GM12878 (cell line): ENCODE data around the gene BTF3. TPM values are rescaled to one million over a fixed set of nuclear protein-coding genes. Genes with fewer than 3 reads are reported as not detected.

ENCODE experiments used
- ATAC-seq: fragments of 200-7000 bp; cut with Tn5 transposase; 3 replicates; pipeline ENCODE4 v1.9.1; 2020; ENCODE audit warnings: mild to moderate bottlenecking, moderate library complexity
- BruUV-seq: library from RNA; stranded (reverse); fragments of 400-500 nt; replicated peaks from 2 replicates; lab custom pipeline; 2021; lab: Mats Ljungman, UMichigan
- CTCF ChIA-PET: fragments of 300-600 bp; sonication (Branson Sonifier 250); formaldehyde crosslinking; extraction: SDS; loops from one replicate; lab custom pipeline; 2021; ENCODE audit warnings: inconsistent platforms; lab: Yijun Ruan, JAX
- POLR2A ChIA-PET: fragments of 350-600 bp; formaldehyde crosslinking; extraction: SDS; loops from one replicate; lab custom pipeline; 2021; ENCODE audit warnings: inconsistent platforms; lab: Charles Lee
- RAD21 ChIA-PET: fragments of 300-600 bp; sonication (Branson Sonifier 250); formaldehyde crosslinking; loops from one replicate; lab custom pipeline; 2023; ENCODE audit warnings: antibody characterized with exemption; ENCODE audit not compliant: unreplicated experiment; lab: Charles Lee
- SMC1A ChIA-PET: fragments of 300-600 bp; sonication (Branson Sonifier 250); formaldehyde crosslinking; loops from one replicate; lab custom pipeline; 2023; ENCODE audit not compliant: unreplicated experiment, uncharacterized antibody; lab: Charles Lee
- DNase-seq: peaks from one replicate; pipeline ENCODE4 v3.0.0-alpha.2; 2011; ENCODE audit warnings: low read depth, low spot score
- FAIRE-seq: peaks from 3 replicates; lab custom pipeline; 2011; peaks lifted over from hg19 to GRCh38; lab: Jason Lieb, UNC
- H2AFZ ChIP-seq: 2 replicates; pipeline ENCODE4 v1.6.0; 2011; ENCODE audit warnings: low read depth, low read length, control low read depth; ENCODE audit not compliant: control insufficient read depth
- H3K27ac ChIP-seq: 2 replicates; pipeline ENCODE4 v1.5.1; 2011; ENCODE audit warnings: control low read depth; ENCODE audit not compliant: control insufficient read depth, insufficient read depth
- H3K27me3 ChIP-seq, 2 experiments: replicated peaks in 1 of 2; 2 replicates each; pipeline versions ENCODE4 v1.6.0 to v1.6.1; 2011; ENCODE audit warnings: low read length in 1 of 2; ENCODE audit not compliant: control insufficient read depth in 2 of 2, insufficient read depth in 2 of 2
- H3K36me3 ChIP-seq, 2 experiments: 2 replicates each; pipeline ENCODE4 v1.5.1; 2011; ENCODE audit warnings: low read length in 1 of 2; ENCODE audit not compliant: control insufficient read depth in 2 of 2, insufficient read depth in 2 of 2
- H3K4me1 ChIP-seq: 2 replicates; pipeline ENCODE4 v1.6.1; 2011; ENCODE audit warnings: mild to moderate bottlenecking, low read length, moderate library complexity, mixed read lengths; ENCODE audit not compliant: control insufficient read depth, insufficient read depth
- H3K4me2 ChIP-seq: 2 replicates; pipeline ENCODE4 v1.6.0; 2011; ENCODE audit warnings: control low read depth; ENCODE audit not compliant: control insufficient read depth, insufficient read depth
- H3K4me3 ChIP-seq: fragments of 200-600 bp; sonication (generic); 2 replicates; pipeline ENCODE4 v1.5.1; 2016
- H3K79me2 ChIP-seq: 2 replicates; pipeline ENCODE4 v1.6.0; 2011; ENCODE audit warnings: low read length; ENCODE audit not compliant: control insufficient read depth, insufficient read depth
- H3K9ac ChIP-seq: 2 replicates; pipeline ENCODE4 v1.8.0; 2011; ENCODE audit warnings: low read length, control low read depth, mixed read lengths; ENCODE audit not compliant: control insufficient read depth, insufficient read depth
- H3K9me3 ChIP-seq: replicated peaks from 3 replicates; pipeline ENCODE4 v1.5.1; 2011; ENCODE audit warnings: mild to moderate bottlenecking, low read length; ENCODE audit not compliant: control insufficient read depth, insufficient read depth
- H4K20me1 ChIP-seq: 2 replicates; pipeline ENCODE4 v1.6.0; 2011; ENCODE audit not compliant: control insufficient read depth, insufficient read depth
- BACH1 ChIP-seq: fragments of 450-650 bp; IDR thresholded peaks from 2 replicates; pipeline ENCODE4 v1.6.1; 2017; ENCODE audit warnings: mild to moderate bottlenecking, borderline replicate concordance
- BMI1 ChIP-seq: fragments of 450-650 bp; IDR thresholded peaks from 2 replicates; pipeline ENCODE4 v1.6.1; 2016; ENCODE audit warnings: mild to moderate bottlenecking, moderate library complexity, borderline replicate concordance
- BRCA1 ChIP-seq: IDR thresholded peaks from 2 replicates; pipeline ENCODE4 v1.6.1; 2011; ENCODE audit warnings: low read depth, low read length, improper control_type of control experiment
- CHD4 ChIP-seq: fragments of 200-600 bp; sonication (generic); IDR thresholded peaks from 2 replicates; pipeline ENCODE4 v1.6.1; 2016; ENCODE audit warnings: mild to moderate bottlenecking
- IKZF1 ChIP-seq: fragments of 450-650 bp; conservative IDR thresholded peaks from 2 replicates; pipeline ENCODE4 v1.6.1; 2017; ENCODE audit warnings: antibody characterized with exemption, mild to moderate bottlenecking
- IRF3 ChIP-seq: fragments of 450-650 bp; IDR thresholded peaks from 2 replicates; pipeline ENCODE4 v1.6.1; 2014; ENCODE audit warnings: mild to moderate bottlenecking
- KDM1A ChIP-seq: fragments of 200-600 bp; sonication (generic); IDR thresholded peaks from 2 replicates; pipeline ENCODE4 v1.6.1; 2016; ENCODE audit warnings: borderline replicate concordance
- MEF2A ChIP-seq: IDR thresholded peaks from 2 replicates; pipeline ENCODE4 v1.6.1; 2011; ENCODE audit warnings: low read depth, mild to moderate bottlenecking, low read length, moderate library complexity; ENCODE audit not compliant: insufficient read depth
- MTA3 ChIP-seq: IDR thresholded peaks from 2 replicates; pipeline ENCODE4 v1.6.1; 2012; ENCODE audit warnings: low read length, inconsistent platforms, borderline replicate concordance
- MYC ChIP-seq: IDR thresholded peaks from 2 replicates; pipeline ENCODE4 v1.6.1; 2011; ENCODE audit warnings: mild to moderate bottlenecking, low read length, moderate library complexity, inconsistent platforms; ENCODE audit not compliant: insufficient read depth, insufficient replicate concordance, insufficient read length, severe bottlenecking
- PAX8 ChIP-seq: fragments of 450-650 bp; IDR thresholded peaks from 2 replicates; pipeline ENCODE4 v1.6.1; 2017; ENCODE audit warnings: mild to moderate bottlenecking, moderate library complexity
- RBBP5 ChIP-seq: fragments of 200-600 bp; sonication (generic); conservative IDR thresholded peaks from 2 replicates; pipeline ENCODE4 v1.6.1; 2016
- RUNX3 ChIP-seq: IDR thresholded peaks from 2 replicates; pipeline ENCODE4 v1.6.1; 2012; ENCODE audit warnings: low read length, inconsistent platforms
- SRF ChIP-seq, 2 experiments: IDR thresholded peaks; 2 replicates each; pipeline ENCODE4 v1.6.1; 2011; ENCODE audit warnings: low read depth in 2 of 2, low read length in 2 of 2, mild to moderate bottlenecking in 1 of 2, moderate library complexity in 1 of 2
- STAT3 ChIP-seq: IDR thresholded peaks from 2 replicates; pipeline ENCODE4 v1.6.1; 2011; ENCODE audit warnings: low read depth, low read length, improper control_type of control experiment
- SUPT20H ChIP-seq: IDR thresholded peaks from 2 replicates; pipeline ENCODE4 v1.6.1; 2011; ENCODE audit warnings: low read depth, mild to moderate bottlenecking, low read length, moderate library complexity, borderline replicate concordance; ENCODE audit not compliant: control insufficient read depth
- ZSCAN29 ChIP-seq: fragments of 450-650 bp; IDR thresholded peaks from 2 replicates; pipeline ENCODE4 v1.6.1; 2017; ENCODE audit warnings: mild to moderate bottlenecking, moderate library complexity
- WGBS: methylation state at CpG from one replicate; pipeline ENCODE4 v1.1.6; 2016; ENCODE audit warnings: low lambda C conversion rate; ENCODE audit not compliant: insufficient replicate concordance, insufficient coverage; ENCODE audit errors: missing lambda C conversion rate; 5-methylcytosine and 5-hydroxymethylcytosine counted together
- in situ Hi-C: fragments of 300-500 bp; cut with MboI; formaldehyde crosslinking; loops from 9 replicates; pipeline ENCODE4 v1.14.3; 2018; ENCODE audit warnings: mixed read lengths
- intact Hi-C: fragments of 100-400 bp; cut with micrococcal nuclease; formaldehyde crosslinking; loops from one replicate; pipeline ENCODE4 v1.14.2; 2022; ENCODE audit not compliant: unreplicated experiment
- polyA plus RNA-seq, 11 experiments: library from polyadenylated mRNA; depleted of rRNA in 4 of 11; unstranded in 6 of 11; stranded (reverse) in 5 of 11; fragments of >200 nt; fragmentation: Nextera tagmentation in 4 of 11; fragmentation: Illumina TruSeq in 1 of 11; extraction: Ambion mirVana in 4 of 11; extraction: Trizol in 1 of 11; gene quantifications; 1 replicate in 1 of 11; 2 replicates in 10 of 11; pipeline versions ENCODE4 v1.2.1 to v1.2.3, GENCODE V29; 2011 to 2016; ENCODE audit warnings: inconsistent platforms in 2 of 11, missing spikeins in 2 of 11, low read depth in 1 of 11
- total RNA-seq, 4 experiments: library from RNA; depleted of rRNA in 3 of 4; stranded (reverse); fragments of >200 nt in 3 of 4; fragmentation: Illumina TruSeq in 1 of 4; extraction: Trizol in 1 of 4; gene quantifications; 2 replicates each; pipeline versions ENCODE4 v1.2.1 to v1.2.3, GENCODE V29; 2013 to 2021
- TF ChIP-seq, protein P1 (sequence below): fragments of 450-650 bp; IDR thresholded peaks from 2 replicates; pipeline ENCODE4 v1.6.1; 2017; ENCODE audit warnings: antibody characterized with exemption, mild to moderate bottlenecking, moderate library complexity

Gene BTF3
- total and polyA plus RNA-seq, 10 of the 15 experiments (the other 5 are each of a cell fraction or from before 2014, with no cell fraction given), result 492 to 1,650 (median 904) TPM

GRCh38 chr5:73482383-73483136, 15.7 kb upstream of the BTF3 start:
- no TSS peak for BruUV-seq
- ATAC-seq, result no peak
- CTCF ChIA-PET, result interaction anchor here (1.2 kb wide), 1 partner anchor 31 kb away, joined by 3 read pairs; no protein-coding TSS in a partner anchor
- POLR2A ChIA-PET, result no interaction called here
- RAD21 ChIA-PET, result no interaction called here
- H3K36me3 ChIP-seq, result no peaks in the 10 kb centered on the region
- H3K79me2 ChIP-seq, result no peaks in the 10 kb centered on the region
- intact Hi-C loops, result no loop called here
- H3K4me2 ChIP-seq, result no peak overlapping the region
- no peak overlapping the region for H3K9ac ChIP-seq
- 40% methylated on average over 4 of the region's 4 CpGs for WGBS
- H3K27me3 ChIP-seq, result no peaks in the 10 kb centered on the region; a peak in 1 of 4 replicates
- DNase-seq, result no peak
- in situ Hi-C loops, result no loop called here
- FAIRE-seq, result no peak
- H3K4me3 ChIP-seq, result no peak overlapping the region
- no peak overlapping the region for H3K27ac ChIP-seq
- SMC1A ChIA-PET, result no interaction called here
- no peaks in the 10 kb centered on the region for H4K20me1 ChIP-seq
- H3K4me1 ChIP-seq, result no peaks in the 10 kb centered on the region
- no peak overlapping the region for H2AFZ ChIP-seq
- H3K9me3 ChIP-seq, result no peaks in the 10 kb centered on the region
- TF ChIP-seq RBBP5 (no peak), SRF (IDR thresholded peaks at IDR 0.05; ENCODE audit: low read depth in 2 of 2, low read length in 2 of 2) (no peak), IKZF1 (no peak), PAX8 (no peak), IRF3 (no peak), BMI1 (no peak), MEF2A (no peak), SUPT20H (no peak), CHD4 (no peak), MTA3 (no peak), BACH1 (no peak), BRCA1 (no peak), ZSCAN29 (no peak), MYC (no peak), KDM1A (no peak), RUNX3 (no peak), STAT3 (no peak)
- TF ChIP-seq, protein P1, sequence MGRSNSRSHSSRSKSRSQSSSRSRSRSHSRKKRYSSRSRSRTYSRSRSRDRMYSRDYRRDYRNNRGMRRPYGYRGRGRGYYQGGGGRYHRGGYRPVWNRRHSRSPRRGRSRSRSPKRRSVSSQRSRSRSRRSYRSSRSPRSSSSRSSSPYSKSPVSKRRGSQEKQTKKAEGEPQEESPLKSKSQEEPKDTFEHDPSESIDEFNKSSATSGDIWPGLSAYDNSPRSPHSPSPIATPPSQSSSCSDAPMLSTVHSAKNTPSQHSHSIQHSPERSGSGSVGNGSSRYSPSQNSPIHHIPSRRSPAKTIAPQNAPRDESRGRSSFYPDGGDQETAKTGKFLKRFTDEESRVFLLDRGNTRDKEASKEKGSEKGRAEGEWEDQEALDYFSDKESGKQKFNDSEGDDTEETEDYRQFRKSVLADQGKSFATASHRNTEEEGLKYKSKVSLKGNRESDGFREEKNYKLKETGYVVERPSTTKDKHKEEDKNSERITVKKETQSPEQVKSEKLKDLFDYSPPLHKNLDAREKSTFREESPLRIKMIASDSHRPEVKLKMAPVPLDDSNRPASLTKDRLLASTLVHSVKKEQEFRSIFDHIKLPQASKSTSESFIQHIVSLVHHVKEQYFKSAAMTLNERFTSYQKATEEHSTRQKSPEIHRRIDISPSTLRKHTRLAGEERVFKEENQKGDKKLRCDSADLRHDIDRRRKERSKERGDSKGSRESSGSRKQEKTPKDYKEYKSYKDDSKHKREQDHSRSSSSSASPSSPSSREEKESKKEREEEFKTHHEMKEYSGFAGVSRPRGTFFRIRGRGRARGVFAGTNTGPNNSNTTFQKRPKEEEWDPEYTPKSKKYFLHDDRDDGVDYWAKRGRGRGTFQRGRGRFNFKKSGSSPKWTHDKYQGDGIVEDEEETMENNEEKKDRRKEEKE, result no peak
